NCI-H128 (cell line): ENCODE data around the gene ANTXR2.

Experiments used
- DNase-seq: peaks from one replicate; lab custom pipeline; 2025; ENCODE audit not compliant: unreplicated experiment; lab: John Stamatoyannopoulos, UW

Gene ANTXR2

GRCh38 chr4:80069837-80070731 is 2.9 kb downstream of the ANTXR2 start:
- no peak for DNase-seq

GRCh38 chr4:80069108-80069836 is 3.8 kb downstream of the ANTXR2 start:
- DNase-seq: no peak

- no peak for DNase-seq
These were observed 7.4 kb downstream of the ANTXR2 start for GRCh38 chr4:80065601-80066000.

GRCh38 chr4:80062527-80062926 is 10.5 kb downstream of the ANTXR2 start:
- DNase-seq: no peak

- DNase-seq: no peak
These were observed 12.2 kb downstream of the ANTXR2 start for GRCh38 chr4:80060804-80061203.

- no peak for DNase-seq
These were observed 14.3 kb downstream of the ANTXR2 start for GRCh38 chr4:80058740-80059139.

- no peak for DNase-seq
These were observed 18.7 kb downstream of the ANTXR2 start for GRCh38 chr4:80054375-80054774.

GRCh38 chr4:80053140-80053910 is 19.7 kb downstream of the ANTXR2 start:
- DNase-seq: no peak

GRCh38 chr4:80049813-80050534 is 23.1 kb downstream of the ANTXR2 start:
- DNase-seq: no peak

- no peak for DNase-seq
These were observed 23.6 kb downstream of the ANTXR2 start for GRCh38 chr4:80049402-80049801.

- DNase-seq: no peak
These were observed 27.2 kb downstream of the ANTXR2 start for GRCh38 chr4:80045786-80046185.

- no peak for DNase-seq
These were observed 29.5 kb downstream of the ANTXR2 start for GRCh38 chr4:80043541-80043940.

- no peak for DNase-seq
These were observed 30.2 kb downstream of the ANTXR2 start for GRCh38 chr4:80042821-80043220.

GRCh38 chr4:80037864-80038263 is 35.2 kb downstream of the ANTXR2 start:
- DNase-seq: no peak

- DNase-seq: no peak
These were observed 35.9 kb downstream of the ANTXR2 start for GRCh38 chr4:80036949-80037685.

- DNase-seq: no peak
These were observed 36.7 kb downstream of the ANTXR2 start for GRCh38 chr4:80036306-80036705.

GRCh38 chr4:80035336-80035735 is 37.7 kb downstream of the ANTXR2 start:
- no peak for DNase-seq

- no peak for DNase-seq
These were observed 39.4 kb downstream of the ANTXR2 start for GRCh38 chr4:80033581-80033980.

- no peak for DNase-seq
These were observed 43.7 kb downstream of the ANTXR2 start for GRCh38 chr4:80029364-80029763.

- DNase-seq: no peak
These were observed 45.4 kb downstream of the ANTXR2 start for GRCh38 chr4:80027611-80028010.
